Measurements from ENCODE around the gene LTBP1. TPM values are rescaled to one million over a fixed set of nuclear protein-coding genes. Genes with fewer than 3 reads are reported as not detected.

The LTBP1 gene
- total RNA-seq, 1 experiment from 2014 or later, result 10.3 TPM

DNA sequence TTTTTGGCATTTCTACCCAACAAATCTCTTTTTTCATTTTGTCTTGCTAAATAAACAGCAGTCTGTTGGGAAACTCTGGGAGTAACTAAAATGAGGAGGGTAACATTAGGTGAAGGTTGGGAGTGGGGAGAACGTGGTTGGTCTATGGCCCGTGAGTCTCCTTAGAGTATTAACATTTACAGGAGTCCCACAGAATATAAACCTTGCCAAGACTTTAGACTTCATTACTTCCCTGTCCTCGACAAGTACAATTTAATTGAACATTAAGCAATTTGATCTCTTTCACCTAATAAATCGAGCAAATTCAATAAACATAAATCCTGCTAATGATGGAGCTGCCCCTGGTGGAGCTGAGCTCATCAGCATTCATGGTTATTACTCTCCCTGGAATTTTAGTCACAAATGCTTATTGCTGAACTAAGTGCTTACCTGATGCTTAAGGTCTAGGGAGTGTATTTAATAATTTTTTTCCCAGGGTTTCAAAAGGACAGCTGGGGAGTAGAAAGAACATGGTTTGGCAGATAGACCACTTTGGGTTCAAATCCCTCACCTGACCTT, 434.6 kb downstream of the LTBP1 start:
- Histone ChIP-seq H3K9me3 (ENCODE audit: insufficient read depth, low read depth) (no peaks in the 10 kb centered on the region), H3K4me1 (replicated peaks; ENCODE audit: insufficient read depth) (no peaks in the 10 kb centered on the region), H3K4me3 (no peak overlapping the region), H3K9me2 (ENCODE audit: insufficient read depth) (no peaks in the 10 kb centered on the region), H3K4me2 (no peak overlapping the region), H3K36me3 (ENCODE audit: low read depth) (no peaks in the 10 kb centered on the region), H2AFZ (no peak overlapping the region), H4K20me1 (ENCODE audit: insufficient read depth) (no peaks in the 10 kb centered on the region), H3K27me3 (ENCODE audit: insufficient read depth, low read depth) (no peaks in the 10 kb centered on the region), H3K27ac (no peak overlapping the region), H3F3A (ENCODE audit: insufficient read depth, low read depth) (no peaks in the 10 kb centered on the region; the same call in 1 of the 2 replicates), H3K79me2 (ENCODE audit: low read depth) (no peaks in the 10 kb centered on the region)
- intact Hi-C loops (cut with micrococcal nuclease; ENCODE audit: unreplicated experiment), result no loop called here
- ChIA-PET CTCF (no interaction called here), POLR2A (ENCODE audit: unreplicated experiment) (no interaction called here)
- TF ChIP-seq EZH2 (IDR thresholded peaks at IDR 0.05; ENCODE audit: low read depth), result no peak
- TF ChIP-seq, protein P1, sequence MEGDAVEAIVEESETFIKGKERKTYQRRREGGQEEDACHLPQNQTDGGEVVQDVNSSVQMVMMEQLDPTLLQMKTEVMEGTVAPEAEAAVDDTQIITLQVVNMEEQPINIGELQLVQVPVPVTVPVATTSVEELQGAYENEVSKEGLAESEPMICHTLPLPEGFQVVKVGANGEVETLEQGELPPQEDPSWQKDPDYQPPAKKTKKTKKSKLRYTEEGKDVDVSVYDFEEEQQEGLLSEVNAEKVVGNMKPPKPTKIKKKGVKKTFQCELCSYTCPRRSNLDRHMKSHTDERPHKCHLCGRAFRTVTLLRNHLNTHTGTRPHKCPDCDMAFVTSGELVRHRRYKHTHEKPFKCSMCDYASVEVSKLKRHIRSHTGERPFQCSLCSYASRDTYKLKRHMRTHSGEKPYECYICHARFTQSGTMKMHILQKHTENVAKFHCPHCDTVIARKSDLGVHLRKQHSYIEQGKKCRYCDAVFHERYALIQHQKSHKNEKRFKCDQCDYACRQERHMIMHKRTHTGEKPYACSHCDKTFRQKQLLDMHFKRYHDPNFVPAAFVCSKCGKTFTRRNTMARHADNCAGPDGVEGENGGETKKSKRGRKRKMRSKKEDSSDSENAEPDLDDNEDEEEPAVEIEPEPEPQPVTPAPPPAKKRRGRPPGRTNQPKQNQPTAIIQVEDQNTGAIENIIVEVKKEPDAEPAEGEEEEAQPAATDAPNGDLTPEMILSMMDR (conservative IDR thresholded peaks at IDR 0.05), result no peak
- no TSS peak for BruUV-seq (replicated peaks)
- DNase-seq, result no peak

DNA sequence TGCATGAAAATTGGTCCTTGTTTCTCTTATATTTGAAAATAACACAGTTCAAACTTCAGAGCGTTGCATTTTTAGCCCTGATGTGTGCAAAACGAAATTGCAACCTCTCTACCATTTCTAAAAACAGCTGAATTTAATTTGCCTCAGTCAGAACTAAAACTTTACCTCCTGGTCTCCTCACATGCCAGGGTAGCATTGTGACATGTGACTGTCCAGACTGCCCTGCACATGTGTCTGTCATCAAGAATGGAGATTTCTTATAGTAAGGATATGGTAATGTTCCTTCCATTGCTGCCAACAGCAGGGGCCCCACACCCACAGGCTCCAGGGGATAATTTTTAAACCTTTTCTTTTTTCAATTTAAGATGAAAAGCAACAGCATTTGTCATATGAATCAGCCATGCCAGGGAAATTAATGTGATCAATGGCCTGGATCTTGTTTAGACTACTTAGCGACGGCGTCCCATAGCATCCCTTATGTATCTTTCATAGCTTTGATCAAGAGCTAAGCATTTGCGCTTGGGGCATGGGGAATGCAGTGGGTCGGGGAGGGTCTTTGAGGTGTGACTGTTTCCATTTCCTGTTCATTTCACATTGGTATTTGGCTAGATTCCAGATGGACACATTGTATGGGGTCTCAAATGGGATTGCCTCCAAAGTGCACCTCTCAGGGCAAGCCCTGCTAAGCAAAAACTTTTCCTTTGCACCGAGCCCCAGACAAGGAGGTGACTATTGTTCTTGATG, 437.3 kb downstream of the LTBP1 start:
- ChIA-PET CTCF (interaction anchor here (0.5 kb wide), 1 partner anchor 12 kb away, joined by 4 read pairs; no protein-coding TSS in a partner anchor), POLR2A (ENCODE audit: unreplicated experiment) (no interaction called here)
- Histone ChIP-seq H2AFZ (no peak overlapping the region), H3K27me3 (ENCODE audit: insufficient read depth, low read depth) (no peaks in the 10 kb centered on the region), H3K4me1 (replicated peaks; ENCODE audit: insufficient read depth) (no peaks in the 10 kb centered on the region), H4K20me1 (ENCODE audit: insufficient read depth) (no peaks in the 10 kb centered on the region), H3K9me3 (ENCODE audit: insufficient read depth, low read depth) (no peaks in the 10 kb centered on the region), H3F3A (ENCODE audit: insufficient read depth, low read depth) (no peaks in the 10 kb centered on the region; the same call in 1 of the 2 replicates), H3K9me2 (ENCODE audit: insufficient read depth) (no peaks in the 10 kb centered on the region; the same call in 1 of the 2 replicates), H3K36me3 (ENCODE audit: low read depth) (no peaks in the 10 kb centered on the region), H3K4me2 (no peak overlapping the region), H3K27ac (no peak overlapping the region), H3K79me2 (ENCODE audit: low read depth) (no peaks in the 10 kb centered on the region), H3K4me3 (no peak overlapping the region)
- DNase-seq, result no peak
- TF ChIP-seq, protein P1 (conservative IDR thresholded peaks at IDR 0.05), result no peak
- no peak for TF ChIP-seq EZH2 (IDR thresholded peaks at IDR 0.05; ENCODE audit: low read depth)
- BruUV-seq (replicated peaks), result no TSS peak
- intact Hi-C loops (cut with micrococcal nuclease; ENCODE audit: unreplicated experiment), result no loop called here

DNA sequence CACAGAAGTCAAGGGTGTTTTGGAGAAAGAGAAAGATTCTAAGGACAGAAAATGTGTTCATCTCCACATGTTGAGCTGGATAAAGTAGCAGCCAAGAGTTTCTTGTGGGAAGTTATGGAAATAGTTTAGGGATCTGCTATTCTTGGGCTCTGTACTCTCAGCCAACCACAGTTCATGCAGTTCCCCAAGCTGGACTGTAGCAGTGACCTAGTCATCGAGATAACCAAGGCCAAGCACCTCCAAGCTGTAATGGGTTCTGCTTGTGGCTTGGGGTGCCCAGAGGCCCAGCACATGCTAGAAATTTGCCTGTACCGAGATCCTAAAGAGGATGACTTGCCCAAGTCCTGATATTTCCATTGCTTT, 437.8 kb downstream of the LTBP1 start:
- POLR2A ChIA-PET (ENCODE audit: unreplicated experiment), result no interaction called here
- H3K4me1 ChIP-seq (replicated peaks; ENCODE audit: insufficient read depth), result no peaks in the 10 kb centered on the region

More for the DNA sequence above, 437.8 kb downstream of the LTBP1 start:
- no peak overlapping the region for H3K4me3 ChIP-seq
- no peaks in the 10 kb centered on the region for H3K79me2 ChIP-seq (ENCODE audit: low read depth)
- no peaks in the 10 kb centered on the region for H3K36me3 ChIP-seq (ENCODE audit: low read depth)
- DNase-seq, result no peak
- H3F3A ChIP-seq (ENCODE audit: insufficient read depth, low read depth), result no peaks in the 10 kb centered on the region; the same call in 1 of the 2 replicates
- no peaks in the 10 kb centered on the region; the same call in 1 of the 2 replicates for H3K9me2 ChIP-seq (ENCODE audit: insufficient read depth)
- no peak overlapping the region for H3K4me2 ChIP-seq
- TF ChIP-seq, protein P1 (conservative IDR thresholded peaks at IDR 0.05), result no peak
- no peak for TF ChIP-seq EZH2 (IDR thresholded peaks at IDR 0.05; ENCODE audit: low read depth)
- no peaks in the 10 kb centered on the region for H4K20me1 ChIP-seq (ENCODE audit: insufficient read depth)
- CTCF ChIA-PET, result interaction anchor here (0.6 kb wide), 1 partner anchor 98 kb away, joined by 3 read pairs; no protein-coding TSS in a partner anchor
- H3K27ac ChIP-seq, result no peak overlapping the region
- no peaks in the 10 kb centered on the region for H3K9me3 ChIP-seq (ENCODE audit: insufficient read depth, low read depth)
- no peak overlapping the region for H2AFZ ChIP-seq
- H3K27me3 ChIP-seq (ENCODE audit: insufficient read depth, low read depth), result no peaks in the 10 kb centered on the region
- intact Hi-C loops (cut with micrococcal nuclease; ENCODE audit: unreplicated experiment), result no loop called here
- no TSS peak for BruUV-seq (replicated peaks)
